K562 (cell line): ENCODE data around the gene WLS. TPM values are rescaled to one million over a fixed set of nuclear protein-coding genes. Genes with fewer than 3 reads are reported as not detected.

Experiments used
- ATAC-seq: fragments of 200-7000 bp; cut with Tn5 transposase; 3 replicates; pipeline ENCODE4 v1.9.1; 2020; ENCODE audit warnings: moderate library complexity
- BruUV-seq: library from RNA; stranded (reverse); fragments of 400-500 nt; replicated peaks from 2 replicates; lab custom pipeline; 2021; lab: Mats Ljungman, UMichigan
- CTCF ChIA-PET: fragments of 300-600 bp; formaldehyde crosslinking; extraction: SDS; loops from one replicate; lab custom pipeline; 2021; ENCODE audit warnings: low intra/inter-chr PET ratio; lab: Yijun Ruan, JAX
- POLR2A ChIA-PET: fragments of 300-600, 350-650 bp; sonication (Branson Sonifier 250); formaldehyde crosslinking; extraction: SDS; loops from one replicate; lab custom pipeline; 2021; ENCODE audit warnings: antibody characterized with exemption, inconsistent platforms; lab: Yijun Ruan, JAX
- DNase-seq, 4 experiments: peaks; one replicate each; pipeline versions ENCODE4 v3.0.0 to v3.0.0-alpha.2; 2011 to 2018; ENCODE audit warnings: low spot score in 3 of 4, mixed read lengths in 3 of 4; ENCODE audit errors: extremely low read depth in 1 of 4
- FAIRE-seq: peaks from 2 replicates; lab custom pipeline; 2011; peaks lifted over from hg19 to GRCh38; lab: Jason Lieb, UNC
- H2AFZ ChIP-seq: 2 replicates; pipeline ENCODE4 v1.6.0; 2011; ENCODE audit warnings: low read depth, low read length, control low read depth, inconsistent platforms
- H3K27ac ChIP-seq: fragments of 200-600 bp; 3 replicates; pipeline ENCODE4 v1.8.0; 2011; ENCODE audit warnings: low read depth, mild to moderate bottlenecking, control low read depth, inconsistent platforms, low read length, moderate library complexity, mixed read lengths; ENCODE audit errors: extremely low read depth
- H3K27me3 ChIP-seq, 2 experiments: fragments of 300-600 bp in 1 of 2; 2 replicates in 1 of 2; 3 replicates in 1 of 2; pipeline versions ENCODE4 v1.6.0 to v1.8.0; 2011; ENCODE audit warnings: inconsistent platforms in 2 of 2, low read length in 2 of 2, mild to moderate bottlenecking in 1 of 2, mixed read lengths in 1 of 2, moderate library complexity in 1 of 2; ENCODE audit not compliant: control insufficient read depth in 2 of 2, insufficient read depth in 2 of 2
- H3K36me3 ChIP-seq: fragments of 300-600 bp; 3 replicates; pipeline ENCODE4 v1.8.0; 2011; ENCODE audit warnings: mild to moderate bottlenecking, low read length, inconsistent platforms; ENCODE audit not compliant: control insufficient read depth, insufficient read depth
- H3K4me1 ChIP-seq, 2 experiments: fragments of 200-600 bp in 1 of 2; replicated peaks in 1 of 2; 2 replicates in 1 of 2; 3 replicates in 1 of 2; pipeline versions ENCODE4 v1.5.1 to v1.8.0; 2011; ENCODE audit warnings: inconsistent platforms in 2 of 2, low read length in 2 of 2, mild to moderate bottlenecking in 1 of 2, mixed read lengths in 1 of 2, moderate library complexity in 1 of 2; ENCODE audit not compliant: control insufficient read depth in 2 of 2, insufficient read depth in 2 of 2
- H3K4me2 ChIP-seq: 2 replicates; pipeline ENCODE4 v1.6.1; 2011; ENCODE audit warnings: low read length, control low read depth, inconsistent platforms, mixed read lengths; ENCODE audit not compliant: insufficient read depth
- H3K4me3 ChIP-seq: fragments of 200-600 bp; sonication (generic), shearing (Covaris generic); 2 replicates; pipeline ENCODE4 v1.5.1; 2016; ENCODE audit warnings: control low read depth, inconsistent platforms
- H3K79me2 ChIP-seq: fragments of 200-600 bp; 3 replicates; pipeline ENCODE4 v1.8.0; 2011; ENCODE audit warnings: low read length, inconsistent platforms; ENCODE audit not compliant: control insufficient read depth, insufficient read depth
- H3K9ac ChIP-seq, 2 experiments: 2 replicates each; pipeline versions ENCODE4 v1.6.0 to v1.6.1; 2011; ENCODE audit warnings: low read depth in 2 of 2, low read length in 2 of 2, control low read depth in 1 of 2, inconsistent platforms in 1 of 2, mild to moderate bottlenecking in 1 of 2, mixed read lengths in 1 of 2; ENCODE audit not compliant: insufficient read depth in 1 of 2
- H3K9me1 ChIP-seq: one replicate; pipeline ENCODE4 v1.6.0; 2011; ENCODE audit warnings: inconsistent platforms, mild to moderate bottlenecking, low read length, moderate library complexity; ENCODE audit not compliant: control insufficient read depth, insufficient read depth
- H3K9me3 ChIP-seq: replicated peaks from 2 replicates; pipeline ENCODE4 v1.5.1; 2011; ENCODE audit warnings: low read depth, low read length, inconsistent platforms; ENCODE audit not compliant: control insufficient read depth, insufficient read depth
- H4K20me1 ChIP-seq: replicated peaks from 2 replicates; pipeline ENCODE4 v1.6.1; 2011; ENCODE audit warnings: low read length, inconsistent platforms, mixed read lengths; ENCODE audit not compliant: control insufficient read depth, insufficient read depth
- CBX3 ChIP-seq, 2 experiments: IDR thresholded peaks; 1 replicate in 1 of 2; 2 replicates in 1 of 2; pipeline ENCODE4 v1.6.1; 2012; ENCODE audit warnings: inconsistent platforms in 2 of 2, low read length in 2 of 2, borderline replicate concordance in 1 of 2, control low read depth in 1 of 2
- LEF1 ChIP-seq: fragments of 450-650 bp; IDR thresholded peaks from 2 replicates; pipeline ENCODE4 v1.6.1; 2016; ENCODE audit warnings: mild to moderate bottlenecking
- MEF2A ChIP-seq: IDR thresholded peaks from 2 replicates; pipeline ENCODE4 v1.6.1; 2011; ENCODE audit warnings: low read depth, mild to moderate bottlenecking, low read length, moderate library complexity; ENCODE audit not compliant: control insufficient read depth
- STAT5A ChIP-seq: IDR thresholded peaks from 2 replicates; pipeline ENCODE4 v1.6.1; 2012; ENCODE audit warnings: low read length, inconsistent platforms, borderline replicate concordance
- TCF7L2 ChIP-seq: fragments of 150-350 bp; IDR thresholded peaks from 2 replicates; pipeline ENCODE4 v1.6.1; 2016; ENCODE audit warnings: low read depth, mild to moderate bottlenecking, low read length, moderate library complexity
- ZC3H4 ChIP-seq: sonication (generic); formaldehyde crosslinking; IDR thresholded peaks from 2 replicates; pipeline ENCODE4 v1.9.0; 2021; ENCODE audit warnings: missing genetic modification reagents, borderline replicate concordance
- ZKSCAN1 ChIP-seq: fragments of 150-350 bp; IDR thresholded peaks from 2 replicates; pipeline ENCODE4 v1.6.1; 2016; ENCODE audit warnings: low read depth, low read length
- ZNF57 ChIP-seq: fragments of 450-650 bp; formaldehyde crosslinking; IDR thresholded peaks from 2 replicates; pipeline ENCODE4 v1.4.0; 2020; ENCODE audit warnings: mild to moderate bottlenecking, moderate library complexity
- ZNF785 ChIP-seq: fragments of 250-450 bp; sonication (Bioruptor Pico); IDR thresholded peaks from 2 replicates; pipeline ENCODE4 v1.4.0; 2020; ENCODE audit warnings: mild to moderate bottlenecking
- ZNF830 ChIP-seq: fragments of 250-450 bp; sonication (Bioruptor Pico); IDR thresholded peaks from 2 replicates; pipeline ENCODE4 v1.5.0; 2021; ENCODE audit warnings: mild to moderate bottlenecking
- WGBS: fragments of 100-300 bp; shearing (Covaris generic); methylation state at CpG from one replicate; pipeline ENCODE4 v1.1.6; 2016; ENCODE audit warnings: low coverage, mixed read lengths; ENCODE audit not compliant: insufficient coverage; ENCODE audit errors: missing lambda C conversion rate; 5-methylcytosine and 5-hydroxymethylcytosine counted together
- in situ Hi-C: fragments of 300-500 bp; cut with MboI; formaldehyde crosslinking; loops from 4 replicates; pipeline ENCODE4 v1.15.0; 2018; ENCODE audit warnings: inconsistent platforms, mixed read lengths
- intact Hi-C: fragments of 100-400 bp; cut with micrococcal nuclease; formaldehyde crosslinking; loops from 2 replicates; pipeline ENCODE4 v1.14.2; 2022
- polyA plus RNA-seq, 8 experiments: library from polyadenylated mRNA; depleted of rRNA in 4 of 8; stranded (reverse) in 5 of 8; unstranded in 3 of 8; fragments of >200 nt; fragmentation: Nextera tagmentation in 2 of 8; fragmentation: Illumina TruSeq in 1 of 8; extraction: Ambion mirVana in 2 of 8; extraction: Trizol in 1 of 8; gene quantifications; 2 replicates each; pipeline versions ENCODE4 v1.2.1 to v1.2.3, GENCODE V29; 2011 to 2014; ENCODE audit warnings: inconsistent platforms in 1 of 8, missing spikeins in 1 of 8
- total RNA-seq, 7 experiments: library from RNA; depleted of rRNA in 6 of 7; stranded (reverse); fragments of >200 nt in 6 of 7; fragmentation: Illumina TruSeq in 2 of 7; extraction: Trizol in 2 of 7; gene quantifications; 2 replicates each; pipeline versions ENCODE4 v1.2.1 to v1.2.3, GENCODE V29; 2011 to 2021; ENCODE audit warnings: low replicate concordance in 1 of 7
- TF ChIP-seq, protein P1 (sequence below): IDR thresholded peaks from 3 replicates; pipeline ENCODE4 v1.6.1; 2011; ENCODE audit warnings: borderline replicate concordance, mild to moderate bottlenecking; ENCODE audit not compliant: insufficient read length, insufficient read depth
- TF ChIP-seq, protein P2 (sequence below), 2 experiments: IDR thresholded peaks in 1 of 2; conservative IDR thresholded peaks in 1 of 2; 2 replicates each; pipeline ENCODE4 v1.6.1; 2016; ENCODE audit warnings: low read depth in 2 of 2, mild to moderate bottlenecking in 1 of 2, missing compliant biosample characterization in 1 of 2, missing genetic modification characterization in 1 of 2, moderate library complexity in 1 of 2
- TF ChIP-seq, protein P3 (sequence below), 2 experiments: fragments of 250-450 bp in 1 of 2; fragments of 450-650 bp in 1 of 2; sonication (Bioruptor Pico) in 1 of 2; IDR thresholded peaks; 2 replicates each; pipeline versions ENCODE4 v1.6.1 to v1.8.0; 2016 to 2021; ENCODE audit warnings: mild to moderate bottlenecking in 2 of 2, moderate library complexity in 2 of 2, missing compliant biosample characterization in 1 of 2, missing genetic modification characterization in 1 of 2
- TF ChIP-seq, protein P4 (sequence below): fragments of 450-650 bp; IDR thresholded peaks from one replicate; pipeline ENCODE4 v1.6.1; 2018; ENCODE audit warnings: mild to moderate bottlenecking, moderate library complexity; ENCODE audit not compliant: partially characterized antibody

WLS gene
- total and polyA plus RNA-seq, 9 of the 15 experiments (the other 6 are each of a cell fraction or from before 2014, with no cell fraction given): 0.47 TPM; not detected in 8

DNA sequence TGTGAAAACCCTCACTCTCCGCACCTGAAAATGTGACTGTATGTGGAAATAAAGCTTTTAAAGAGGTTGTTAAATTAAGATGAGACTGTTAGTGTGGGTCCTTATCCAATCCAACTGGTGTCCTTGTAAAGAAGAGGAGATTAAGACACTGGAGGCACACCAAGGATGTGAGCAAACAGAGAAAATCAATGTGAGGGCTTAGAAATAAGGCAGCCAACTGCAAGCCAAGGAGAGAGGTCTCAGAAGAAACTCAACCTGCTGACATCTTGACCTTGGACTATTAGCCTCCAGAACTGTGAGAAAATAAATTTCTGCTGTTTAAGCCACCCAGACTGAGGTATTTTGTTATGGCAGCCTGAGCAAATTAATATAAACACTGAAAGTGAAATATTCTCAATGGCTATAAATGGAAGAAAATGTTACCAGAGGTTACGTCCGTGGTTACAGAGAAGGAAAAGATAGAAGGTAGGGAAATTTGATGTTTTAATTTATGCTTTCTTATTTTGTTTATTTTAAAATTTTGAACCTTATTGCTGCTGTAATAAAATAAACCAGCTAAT, 22.4 kb upstream of the WLS start (continued):
- TF ChIP-seq, protein P1, sequence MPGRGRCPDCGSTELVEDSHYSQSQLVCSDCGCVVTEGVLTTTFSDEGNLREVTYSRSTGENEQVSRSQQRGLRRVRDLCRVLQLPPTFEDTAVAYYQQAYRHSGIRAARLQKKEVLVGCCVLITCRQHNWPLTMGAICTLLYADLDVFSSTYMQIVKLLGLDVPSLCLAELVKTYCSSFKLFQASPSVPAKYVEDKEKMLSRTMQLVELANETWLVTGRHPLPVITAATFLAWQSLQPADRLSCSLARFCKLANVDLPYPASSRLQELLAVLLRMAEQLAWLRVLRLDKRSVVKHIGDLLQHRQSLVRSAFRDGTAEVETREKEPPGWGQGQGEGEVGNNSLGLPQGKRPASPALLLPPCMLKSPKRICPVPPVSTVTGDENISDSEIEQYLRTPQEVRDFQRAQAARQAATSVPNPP: no peak
- TF ChIP-seq STAT5A: no peak
- TF ChIP-seq MEF2A: no peak
- no peak for TF ChIP-seq TCF7L2

DNA sequence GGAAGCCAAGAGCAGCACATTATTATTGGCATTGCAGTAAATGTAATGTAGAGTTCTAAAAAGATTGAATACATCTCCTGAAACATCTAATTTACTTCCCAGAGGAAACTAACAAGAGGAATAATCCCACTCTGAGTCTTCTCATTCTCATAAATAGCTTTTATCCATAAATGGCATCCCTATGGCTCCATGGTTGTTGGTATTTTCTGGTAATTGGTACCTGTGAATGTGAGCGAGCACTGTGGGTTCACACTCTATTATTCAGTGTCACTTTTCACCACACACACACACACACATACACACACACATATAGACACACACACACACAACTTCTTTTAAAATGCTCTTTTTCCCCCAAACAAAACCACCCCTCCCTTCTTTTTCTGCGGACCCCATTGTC, 4.7 kb upstream of the WLS start:
- FAIRE-seq (no peak), ATAC-seq (no peak), DNase-seq (no peak)
- Histone ChIP-seq H3K9me3 (no peaks in the 10 kb centered on the region), H3K9ac (no peak overlapping the region), H3K27ac (no peak overlapping the region), H3K27me3 (peaks cover 4 to 11% of the 10 kb centered on the region in 2 experiments; a peak in 3 of 5 replicates), H3K9me1 (no peaks in the 10 kb centered on the region), H3K36me3 (no peaks in the 10 kb centered on the region), H3K79me2 (no peaks in the 10 kb centered on the region), H3K4me3 (no peak overlapping the region), H4K20me1 (no peaks in the 10 kb centered on the region), H3K4me2 (no peak overlapping the region), H2AFZ (no peak overlapping the region), H3K4me1 (no peaks in the 10 kb centered on the region)
- 0% methylated on average over 2 of the region's 2 CpGs for WGBS
- intact Hi-C loops (no loop called here), in situ Hi-C loops (no loop called here)
- POLR2A ChIA-PET: no interaction called here
- CTCF ChIA-PET: no interaction called here
- no TSS peak for BruUV-seq
- TF ChIP-seq LEF1 (no peak), CBX3 (IDR thresholded peaks at IDR 0.05; ENCODE audit: borderline replicate concordance in 1 of 2, low read length in 2 of 2) (no peak), ZKSCAN1 (no peak), ZNF57 (CRISPR knock-in tag) (no peak), ZNF830 (CRISPR knock-in tag) (no peak), ZC3H4 (CRISPR knock-in tag) (no peak), ZNF785 (CRISPR knock-in tag) (no peak)
- TF ChIP-seq, protein P2, sequence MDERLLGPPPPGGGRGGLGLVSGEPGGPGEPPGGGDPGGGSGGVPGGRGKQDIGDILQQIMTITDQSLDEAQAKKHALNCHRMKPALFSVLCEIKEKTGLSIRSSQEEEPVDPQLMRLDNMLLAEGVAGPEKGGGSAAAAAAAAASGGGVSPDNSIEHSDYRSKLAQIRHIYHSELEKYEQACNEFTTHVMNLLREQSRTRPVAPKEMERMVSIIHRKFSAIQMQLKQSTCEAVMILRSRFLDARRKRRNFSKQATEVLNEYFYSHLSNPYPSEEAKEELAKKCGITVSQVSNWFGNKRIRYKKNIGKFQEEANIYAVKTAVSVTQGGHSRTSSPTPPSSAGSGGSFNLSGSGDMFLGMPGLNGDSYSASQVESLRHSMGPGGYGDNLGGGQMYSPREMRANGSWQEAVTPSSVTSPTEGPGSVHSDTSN (CRISPR knock-in tag; IDR thresholded peaks at IDR 0.05; ENCODE audit: low read depth): no peak
- TF ChIP-seq, protein P2 (tag; conservative IDR thresholded peaks at IDR 0.05; ENCODE audit: low read depth): no peak
- TF ChIP-seq, protein P3, sequence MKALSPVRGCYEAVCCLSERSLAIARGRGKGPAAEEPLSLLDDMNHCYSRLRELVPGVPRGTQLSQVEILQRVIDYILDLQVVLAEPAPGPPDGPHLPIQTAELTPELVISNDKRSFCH (CRISPR knock-in tag; IDR thresholded peaks at IDR 0.05): no peak
- TF ChIP-seq, protein P3 (tag; IDR thresholded peaks at IDR 0.05): no peak
- TF ChIP-seq, protein P4, sequence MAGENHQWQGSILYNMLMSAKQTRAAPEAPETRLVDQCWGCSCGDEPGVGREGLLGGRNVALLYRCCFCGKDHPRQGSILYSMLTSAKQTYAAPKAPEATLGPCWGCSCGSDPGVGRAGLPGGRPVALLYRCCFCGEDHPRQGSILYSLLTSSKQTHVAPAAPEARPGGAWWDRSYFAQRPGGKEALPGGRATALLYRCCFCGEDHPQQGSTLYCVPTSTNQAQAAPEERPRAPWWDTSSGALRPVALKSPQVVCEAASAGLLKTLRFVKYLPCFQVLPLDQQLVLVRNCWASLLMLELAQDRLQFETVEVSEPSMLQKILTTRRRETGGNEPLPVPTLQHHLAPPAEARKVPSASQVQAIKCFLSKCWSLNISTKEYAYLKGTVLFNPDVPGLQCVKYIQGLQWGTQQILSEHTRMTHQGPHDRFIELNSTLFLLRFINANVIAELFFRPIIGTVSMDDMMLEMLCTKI: no peak
